ENCODE measurements around the gene SUSD2. TPM values are rescaled to one million over a fixed set of nuclear protein-coding genes. Genes with fewer than 3 reads are reported as not detected.
"Not testable (repeated sequence)": the region's sequence is repeated elsewhere in the genome, so short reads cannot be mapped to it uniquely, and the experiment has no call there.

SUSD2 gene
- total RNA-seq, 1 experiment from 2014 or later = 1.1 TPM

DNA sequence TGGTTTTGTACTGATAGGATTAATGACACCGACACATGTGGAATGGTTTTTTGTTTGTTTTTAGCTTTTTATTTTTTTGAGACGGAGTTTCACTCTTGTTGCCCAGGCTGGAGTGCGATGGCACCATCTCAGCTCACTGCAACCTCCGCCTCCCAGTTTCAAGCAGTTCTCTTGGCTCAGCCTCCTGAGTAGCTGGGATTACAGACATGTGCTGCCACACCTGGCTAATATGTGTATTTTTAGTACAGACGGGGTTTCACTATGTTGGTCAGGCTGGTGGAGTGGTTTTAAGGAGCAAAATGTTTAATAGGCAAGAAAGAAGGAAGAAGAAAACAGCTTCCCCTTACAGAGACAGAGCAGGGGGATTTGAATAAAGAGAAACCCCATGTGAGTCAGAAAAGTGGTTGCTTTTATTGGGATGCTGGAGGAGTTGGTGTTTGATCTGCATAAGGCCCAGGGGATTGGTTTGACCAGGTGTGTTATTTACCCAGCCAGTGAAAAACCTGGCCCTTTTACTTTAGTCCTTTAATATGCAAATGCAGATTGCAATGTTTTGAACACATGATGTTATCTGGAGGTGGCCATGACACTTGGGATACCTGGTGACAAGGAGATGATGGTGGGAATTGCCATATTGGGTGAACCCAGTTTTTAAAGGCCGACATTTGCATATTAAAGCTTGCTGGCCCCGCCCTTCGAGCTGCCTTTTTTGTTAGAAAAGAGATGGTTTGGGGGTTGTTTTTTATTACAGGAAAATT is 24.3 kb downstream of the SUSD2 start:
- DNase-seq (ENCODE audit: low spot score) (no peak), ATAC-seq (no peak)
- H3K27me3 Mint-ChIP-seq (ENCODE audit: low read depth) = peaks cover 4% of the 10 kb centered on the region; the same call in 1 of the 2 replicates
- H3K9me3 Mint-ChIP-seq = peaks cover 22% of the 10 kb centered on the region
- TF ChIP-seq TCF7 (CRISPR knock-in tag; IDR thresholded peaks at IDR 0.05; ENCODE audit: low read depth) (no peak), GTF2I (CRISPR knock-in tag; conservative IDR thresholded peaks at IDR 0.05) (no peak), JAZF1 (CRISPR knock-in tag; IDR thresholded peaks at IDR 0.05) (no peak), ATF1 (CRISPR knock-in tag; IDR thresholded peaks at IDR 0.05) (no peak), SMAD4 (CRISPR knock-in tag; IDR thresholded peaks at IDR 0.05) (no peak), ETV6 (CRISPR knock-in tag; IDR thresholded peaks at IDR 0.05) (no peak), TP53 (CRISPR knock-in tag; IDR thresholded peaks at IDR 0.05) (no peak), ZNF396 (CRISPR knock-in tag; IDR thresholded peaks at IDR 0.05; ENCODE audit: borderline replicate concordance) (no peak), ZNF121 (CRISPR knock-in tag; IDR thresholded peaks at IDR 0.05) (no peak), ZNF317 (CRISPR knock-in tag; IDR thresholded peaks at IDR 0.05; ENCODE audit: borderline replicate concordance, low read depth) (no peak), GABPB1 (CRISPR knock-in tag; IDR thresholded peaks at IDR 0.05) (no peak), ZNF232 (CRISPR knock-in tag; IDR thresholded peaks at IDR 0.05) (no peak)
- TF ChIP-seq, protein P1, sequence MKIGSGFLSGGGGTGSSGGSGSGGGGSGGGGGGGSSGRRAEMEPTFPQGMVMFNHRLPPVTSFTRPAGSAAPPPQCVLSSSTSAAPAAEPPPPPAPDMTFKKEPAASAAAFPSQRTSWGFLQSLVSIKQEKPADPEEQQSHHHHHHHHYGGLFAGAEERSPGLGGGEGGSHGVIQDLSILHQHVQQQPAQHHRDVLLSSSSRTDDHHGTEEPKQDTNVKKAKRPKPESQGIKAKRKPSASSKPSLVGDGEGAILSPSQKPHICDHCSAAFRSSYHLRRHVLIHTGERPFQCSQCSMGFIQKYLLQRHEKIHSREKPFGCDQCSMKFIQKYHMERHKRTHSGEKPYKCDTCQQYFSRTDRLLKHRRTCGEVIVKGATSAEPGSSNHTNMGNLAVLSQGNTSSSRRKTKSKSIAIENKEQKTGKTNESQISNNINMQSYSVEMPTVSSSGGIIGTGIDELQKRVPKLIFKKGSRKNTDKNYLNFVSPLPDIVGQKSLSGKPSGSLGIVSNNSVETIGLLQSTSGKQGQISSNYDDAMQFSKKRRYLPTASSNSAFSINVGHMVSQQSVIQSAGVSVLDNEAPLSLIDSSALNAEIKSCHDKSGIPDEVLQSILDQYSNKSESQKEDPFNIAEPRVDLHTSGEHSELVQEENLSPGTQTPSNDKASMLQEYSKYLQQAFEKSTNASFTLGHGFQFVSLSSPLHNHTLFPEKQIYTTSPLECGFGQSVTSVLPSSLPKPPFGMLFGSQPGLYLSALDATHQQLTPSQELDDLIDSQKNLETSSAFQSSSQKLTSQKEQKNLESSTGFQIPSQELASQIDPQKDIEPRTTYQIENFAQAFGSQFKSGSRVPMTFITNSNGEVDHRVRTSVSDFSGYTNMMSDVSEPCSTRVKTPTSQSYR (CRISPR knock-in tag; IDR thresholded peaks at IDR 0.05) = no peak
- TF ChIP-seq, protein P2, sequence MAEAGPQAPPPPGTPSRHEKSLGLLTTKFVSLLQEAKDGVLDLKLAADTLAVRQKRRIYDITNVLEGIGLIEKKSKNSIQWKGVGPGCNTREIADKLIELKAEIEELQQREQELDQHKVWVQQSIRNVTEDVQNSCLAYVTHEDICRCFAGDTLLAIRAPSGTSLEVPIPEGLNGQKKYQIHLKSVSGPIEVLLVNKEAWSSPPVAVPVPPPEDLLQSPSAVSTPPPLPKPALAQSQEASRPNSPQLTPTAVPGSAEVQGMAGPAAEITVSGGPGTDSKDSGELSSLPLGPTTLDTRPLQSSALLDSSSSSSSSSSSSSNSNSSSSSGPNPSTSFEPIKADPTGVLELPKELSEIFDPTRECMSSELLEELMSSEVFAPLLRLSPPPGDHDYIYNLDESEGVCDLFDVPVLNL (CRISPR knock-in tag; IDR thresholded peaks at IDR 0.05; ENCODE audit: borderline replicate concordance, low read depth) = no peak
- TF ChIP-seq, protein P3, sequence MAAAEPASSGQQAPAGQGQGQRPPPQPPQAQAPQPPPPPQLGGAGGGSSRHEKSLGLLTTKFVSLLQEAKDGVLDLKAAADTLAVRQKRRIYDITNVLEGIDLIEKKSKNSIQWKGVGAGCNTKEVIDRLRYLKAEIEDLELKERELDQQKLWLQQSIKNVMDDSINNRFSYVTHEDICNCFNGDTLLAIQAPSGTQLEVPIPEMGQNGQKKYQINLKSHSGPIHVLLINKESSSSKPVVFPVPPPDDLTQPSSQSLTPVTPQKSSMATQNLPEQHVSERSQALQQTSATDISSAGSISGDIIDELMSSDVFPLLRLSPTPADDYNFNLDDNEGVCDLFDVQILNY (CRISPR knock-in tag; IDR thresholded peaks at IDR 0.05) = no peak
- TF ChIP-seq, protein P4, sequence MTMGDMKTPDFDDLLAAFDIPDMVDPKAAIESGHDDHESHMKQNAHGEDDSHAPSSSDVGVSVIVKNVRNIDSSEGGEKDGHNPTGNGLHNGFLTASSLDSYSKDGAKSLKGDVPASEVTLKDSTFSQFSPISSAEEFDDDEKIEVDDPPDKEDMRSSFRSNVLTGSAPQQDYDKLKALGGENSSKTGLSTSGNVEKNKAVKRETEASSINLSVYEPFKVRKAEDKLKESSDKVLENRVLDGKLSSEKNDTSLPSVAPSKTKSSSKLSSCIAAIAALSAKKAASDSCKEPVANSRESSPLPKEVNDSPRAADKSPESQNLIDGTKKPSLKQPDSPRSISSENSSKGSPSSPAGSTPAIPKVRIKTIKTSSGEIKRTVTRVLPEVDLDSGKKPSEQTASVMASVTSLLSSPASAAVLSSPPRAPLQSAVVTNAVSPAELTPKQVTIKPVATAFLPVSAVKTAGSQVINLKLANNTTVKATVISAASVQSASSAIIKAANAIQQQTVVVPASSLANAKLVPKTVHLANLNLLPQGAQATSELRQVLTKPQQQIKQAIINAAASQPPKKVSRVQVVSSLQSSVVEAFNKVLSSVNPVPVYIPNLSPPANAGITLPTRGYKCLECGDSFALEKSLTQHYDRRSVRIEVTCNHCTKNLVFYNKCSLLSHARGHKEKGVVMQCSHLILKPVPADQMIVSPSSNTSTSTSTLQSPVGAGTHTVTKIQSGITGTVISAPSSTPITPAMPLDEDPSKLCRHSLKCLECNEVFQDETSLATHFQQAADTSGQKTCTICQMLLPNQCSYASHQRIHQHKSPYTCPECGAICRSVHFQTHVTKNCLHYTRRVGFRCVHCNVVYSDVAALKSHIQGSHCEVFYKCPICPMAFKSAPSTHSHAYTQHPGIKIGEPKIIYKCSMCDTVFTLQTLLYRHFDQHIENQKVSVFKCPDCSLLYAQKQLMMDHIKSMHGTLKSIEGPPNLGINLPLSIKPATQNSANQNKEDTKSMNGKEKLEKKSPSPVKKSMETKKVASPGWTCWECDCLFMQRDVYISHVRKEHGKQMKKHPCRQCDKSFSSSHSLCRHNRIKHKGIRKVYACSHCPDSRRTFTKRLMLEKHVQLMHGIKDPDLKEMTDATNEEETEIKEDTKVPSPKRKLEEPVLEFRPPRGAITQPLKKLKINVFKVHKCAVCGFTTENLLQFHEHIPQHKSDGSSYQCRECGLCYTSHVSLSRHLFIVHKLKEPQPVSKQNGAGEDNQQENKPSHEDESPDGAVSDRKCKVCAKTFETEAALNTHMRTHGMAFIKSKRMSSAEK (CRISPR knock-in tag; IDR thresholded peaks at IDR 0.05; ENCODE audit: borderline replicate concordance) = no peak
- TF ChIP-seq, protein P5, sequence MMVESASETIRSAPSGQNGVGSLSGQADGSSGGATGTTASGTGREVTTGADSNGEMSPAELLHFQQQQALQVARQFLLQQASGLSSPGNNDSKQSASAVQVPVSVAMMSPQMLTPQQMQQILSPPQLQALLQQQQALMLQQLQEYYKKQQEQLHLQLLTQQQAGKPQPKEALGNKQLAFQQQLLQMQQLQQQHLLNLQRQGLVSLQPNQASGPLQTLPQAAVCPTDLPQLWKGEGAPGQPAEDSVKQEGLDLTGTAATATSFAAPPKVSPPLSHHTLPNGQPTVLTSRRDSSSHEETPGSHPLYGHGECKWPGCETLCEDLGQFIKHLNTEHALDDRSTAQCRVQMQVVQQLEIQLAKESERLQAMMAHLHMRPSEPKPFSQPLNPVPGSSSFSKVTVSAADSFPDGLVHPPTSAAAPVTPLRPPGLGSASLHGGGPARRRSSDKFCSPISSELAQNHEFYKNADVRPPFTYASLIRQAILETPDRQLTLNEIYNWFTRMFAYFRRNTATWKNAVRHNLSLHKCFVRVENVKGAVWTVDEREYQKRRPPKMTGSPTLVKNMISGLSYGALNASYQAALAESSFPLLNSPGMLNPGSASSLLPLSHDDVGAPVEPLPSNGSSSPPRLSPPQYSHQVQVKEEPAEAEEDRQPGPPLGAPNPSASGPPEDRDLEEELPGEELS (CRISPR knock-in tag; IDR thresholded peaks at IDR 0.05) = no peak
- TF ChIP-seq, protein P6, sequence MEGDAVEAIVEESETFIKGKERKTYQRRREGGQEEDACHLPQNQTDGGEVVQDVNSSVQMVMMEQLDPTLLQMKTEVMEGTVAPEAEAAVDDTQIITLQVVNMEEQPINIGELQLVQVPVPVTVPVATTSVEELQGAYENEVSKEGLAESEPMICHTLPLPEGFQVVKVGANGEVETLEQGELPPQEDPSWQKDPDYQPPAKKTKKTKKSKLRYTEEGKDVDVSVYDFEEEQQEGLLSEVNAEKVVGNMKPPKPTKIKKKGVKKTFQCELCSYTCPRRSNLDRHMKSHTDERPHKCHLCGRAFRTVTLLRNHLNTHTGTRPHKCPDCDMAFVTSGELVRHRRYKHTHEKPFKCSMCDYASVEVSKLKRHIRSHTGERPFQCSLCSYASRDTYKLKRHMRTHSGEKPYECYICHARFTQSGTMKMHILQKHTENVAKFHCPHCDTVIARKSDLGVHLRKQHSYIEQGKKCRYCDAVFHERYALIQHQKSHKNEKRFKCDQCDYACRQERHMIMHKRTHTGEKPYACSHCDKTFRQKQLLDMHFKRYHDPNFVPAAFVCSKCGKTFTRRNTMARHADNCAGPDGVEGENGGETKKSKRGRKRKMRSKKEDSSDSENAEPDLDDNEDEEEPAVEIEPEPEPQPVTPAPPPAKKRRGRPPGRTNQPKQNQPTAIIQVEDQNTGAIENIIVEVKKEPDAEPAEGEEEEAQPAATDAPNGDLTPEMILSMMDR (IDR thresholded peaks at IDR 0.05) = no peak
- peaks cover 19% of the 10 kb centered on the region for H3K36me3 Mint-ChIP-seq
- peaks cover 28% of the 10 kb centered on the region for H3K4me1 Mint-ChIP-seq
- H3K27ac Mint-ChIP-seq = no peak overlapping the region
- CTCF ChIA-PET = interaction anchor here (0.6 to 2.3 kb wide), 5 partner anchors 16 to 288 kb away, joined by 3 to 13 read pairs (median 5); no protein-coding TSS in a partner anchor
- H3K4me3 Mint-ChIP-seq = no peak overlapping the region
- POLR2A ChIA-PET = no interaction called here

DNA sequence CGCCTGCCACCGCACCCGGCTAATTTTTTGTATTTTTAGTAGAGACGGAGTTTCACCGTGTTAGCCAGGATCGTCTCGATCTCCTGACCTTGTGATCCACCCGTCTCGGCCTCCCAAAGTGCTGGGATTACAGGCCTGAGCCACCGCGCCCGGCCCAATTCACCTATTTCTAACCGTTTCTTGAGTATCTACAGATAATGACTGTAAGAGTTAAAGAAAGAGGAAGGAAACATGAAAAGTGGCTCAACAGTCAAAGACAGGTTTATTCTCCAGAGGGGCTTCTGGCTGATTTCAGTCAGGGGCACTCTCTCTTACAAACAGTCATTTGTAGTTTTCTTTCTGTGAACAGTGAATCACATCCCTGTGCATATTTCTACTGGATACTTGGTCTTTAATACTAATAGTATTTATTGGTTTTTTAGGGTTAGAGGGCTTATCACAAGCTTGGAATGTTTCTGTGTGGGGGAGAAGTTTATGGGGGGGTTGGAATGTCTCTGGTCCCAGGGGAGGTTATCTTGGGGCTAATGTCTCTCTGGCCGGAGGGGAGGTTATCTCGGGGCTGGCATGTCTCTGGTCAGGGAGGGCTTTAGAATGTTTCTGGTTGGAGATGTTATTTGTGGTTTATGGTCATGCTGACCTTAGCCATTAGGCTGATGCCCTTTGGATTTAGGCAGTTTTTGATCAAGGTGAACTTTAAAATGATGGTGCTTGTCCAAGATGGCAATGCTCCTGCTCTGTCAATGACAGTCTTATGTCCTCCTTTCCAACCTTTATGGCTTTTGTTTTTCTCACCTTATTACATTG is 25.4 kb downstream of the SUSD2 start:
- peaks cover 19% of the 10 kb centered on the region for H3K36me3 Mint-ChIP-seq
- DNase-seq (ENCODE audit: low spot score); H3K27ac Mint-ChIP-seq; POLR2A ChIA-PET; H3K27me3 Mint-ChIP-seq (ENCODE audit: low read depth); ATAC-seq; H3K4me3 Mint-ChIP-seq: not testable (repeated sequence)
- CTCF ChIA-PET = interaction anchor here (1.4 to 2.8 kb wide), 5 partner anchors 16 to 36 kb away, joined by 5 to 13 read pairs (median 9); no protein-coding TSS in a partner anchor
- H3K4me1 Mint-ChIP-seq = peaks cover 35% of the 10 kb centered on the region
- H3K9me3 Mint-ChIP-seq = peaks cover 22% of the 10 kb centered on the region

Measured in WTC11 (cell line).